CD4-positive, alpha-beta T cell treated with Interleukin-17A for 1 hour (primary cell): Measurements from ENCODE around the gene PEBP1.

Experiments used
- DNase-seq: peaks from one replicate; pipeline ENCODE4 v3.0.0-alpha.2; 2020

Gene PEBP1

DNA sequence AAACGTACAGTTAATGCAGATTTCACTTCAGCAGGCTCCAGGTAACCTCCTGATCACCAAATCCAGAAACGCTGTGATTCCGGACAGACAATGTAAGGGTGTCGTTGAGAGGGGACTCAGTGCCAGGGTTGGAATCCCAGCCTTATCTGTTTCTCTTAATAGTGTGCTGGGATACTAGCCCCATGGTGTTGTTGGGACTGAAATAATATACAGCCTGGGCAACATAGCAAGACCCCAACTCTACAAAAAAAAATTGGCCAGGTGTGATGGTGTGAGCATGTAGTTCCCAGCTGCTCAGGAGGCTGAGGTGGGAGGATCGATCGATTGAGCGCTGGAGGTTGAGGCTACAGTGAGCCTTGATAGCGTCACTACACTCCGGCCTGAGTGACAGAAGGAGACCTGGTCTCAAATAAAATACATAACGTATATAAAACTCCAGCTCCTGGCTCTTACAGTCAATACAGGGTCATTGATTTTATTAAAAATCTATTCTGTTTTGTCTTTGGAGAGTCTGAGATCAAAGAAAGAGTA is 1.3 kb downstream of the PEBP1 start:
- DNase-seq = no peak

DNA sequence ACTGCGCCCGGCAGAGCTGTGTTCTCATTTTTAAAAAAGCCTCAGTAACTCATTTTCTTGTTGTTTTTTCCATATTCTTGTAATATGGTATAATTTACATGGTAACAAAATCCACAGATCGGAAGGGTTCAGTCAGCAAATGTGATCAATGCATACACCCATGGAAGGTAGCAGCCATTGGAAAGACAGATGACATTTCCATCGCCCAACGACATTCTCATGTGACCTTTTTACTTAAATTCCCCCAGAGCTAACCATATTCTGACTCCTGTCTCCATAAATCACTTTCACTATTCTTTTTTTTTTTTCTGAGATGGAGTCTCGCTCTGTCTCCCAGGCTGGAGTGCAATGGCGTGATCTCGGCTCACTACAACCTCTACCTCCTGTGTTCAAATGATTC is 4.9 kb downstream of the PEBP1 start:
- DNase-seq = no peak

DNA sequence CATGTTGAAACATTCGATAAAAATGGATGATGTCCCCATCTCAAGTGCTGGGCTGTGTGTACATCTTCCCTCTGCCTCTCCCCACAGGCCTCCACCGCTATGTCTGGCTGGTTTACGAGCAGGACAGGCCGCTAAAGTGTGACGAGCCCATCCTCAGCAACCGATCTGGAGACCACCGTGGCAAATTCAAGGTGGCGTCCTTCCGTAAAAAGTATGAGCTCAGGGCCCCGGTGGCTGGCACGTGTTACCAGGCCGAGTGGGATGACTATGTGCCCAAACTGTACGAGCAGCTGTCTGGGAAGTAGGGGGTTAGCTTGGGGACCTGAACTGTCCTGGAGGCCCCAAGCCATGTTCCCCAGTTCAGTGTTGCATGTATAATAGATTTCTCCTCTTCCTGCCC is 8.6 kb downstream of the PEBP1 start:
- no peak for DNase-seq

DNA sequence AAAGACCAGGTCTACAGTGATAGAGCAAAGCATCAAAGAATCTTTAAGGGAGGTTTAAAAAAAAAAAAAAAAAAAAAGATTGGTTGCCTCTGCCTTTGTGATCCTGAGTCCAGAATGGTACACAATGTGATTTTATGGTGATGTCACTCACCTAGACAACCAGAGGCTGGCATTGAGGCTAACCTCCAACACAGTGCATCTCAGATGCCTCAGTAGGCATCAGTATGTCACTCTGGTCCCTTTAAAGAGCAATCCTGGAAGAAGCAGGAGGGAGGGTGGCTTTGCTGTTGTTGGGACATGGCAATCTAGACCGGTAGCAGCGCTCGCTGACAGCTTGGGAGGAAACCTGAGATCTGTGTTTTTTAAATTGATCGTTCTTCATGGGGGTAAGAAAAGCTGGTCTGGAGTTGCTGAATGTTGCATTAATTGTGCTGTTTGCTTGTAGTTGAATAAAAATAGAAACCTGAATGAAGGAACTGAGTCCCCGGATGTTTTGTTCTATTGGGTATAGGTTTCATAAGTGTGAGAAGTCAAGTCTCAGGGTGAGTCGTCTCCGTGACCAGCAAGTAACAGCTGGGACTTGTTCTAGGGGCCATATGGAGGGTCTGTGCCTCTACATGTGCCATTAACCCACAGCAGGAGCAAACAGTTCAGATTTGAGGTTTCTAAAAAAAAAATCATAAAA is 9.3 kb downstream of the PEBP1 start:
- no peak for DNase-seq

DNA sequence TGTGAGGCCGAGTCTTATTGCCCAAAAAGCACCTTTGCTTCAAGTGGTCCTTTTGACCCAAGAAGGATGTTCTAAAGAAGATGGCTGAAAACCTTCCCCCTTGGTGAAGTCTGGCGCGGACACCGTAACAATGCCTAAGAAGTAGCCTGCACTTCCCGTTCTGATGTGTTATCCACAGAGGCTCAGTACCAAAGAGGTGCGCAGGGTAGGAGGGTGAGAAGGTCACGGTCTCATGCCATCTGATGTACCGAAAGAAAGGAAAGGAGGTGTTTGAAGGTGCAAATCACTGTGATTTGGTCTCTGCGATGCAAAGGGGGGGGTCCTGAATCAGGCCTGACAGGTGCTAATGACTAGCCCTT is 9.9 kb downstream of the PEBP1 start:
- no peak for DNase-seq

DNA sequence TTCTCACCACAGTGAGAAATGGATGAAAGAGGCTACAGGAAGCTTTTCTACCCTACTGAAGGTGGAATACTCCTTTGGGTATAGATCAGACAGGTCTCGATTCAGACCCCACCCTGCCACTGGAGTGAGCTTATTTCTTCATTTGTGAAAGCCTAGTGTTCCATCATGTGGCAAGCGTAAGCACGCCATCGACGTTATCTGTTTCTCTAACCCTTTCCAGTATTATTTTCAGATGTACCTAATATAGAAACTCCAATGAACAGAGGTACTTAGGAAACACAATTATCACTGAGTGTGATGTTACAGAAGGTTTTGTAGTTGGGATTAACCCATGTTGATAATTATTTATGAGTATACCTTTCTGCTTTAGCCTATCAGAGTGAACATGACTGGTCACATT is 12.4 kb downstream of the PEBP1 start:
- no peak for DNase-seq

DNA sequence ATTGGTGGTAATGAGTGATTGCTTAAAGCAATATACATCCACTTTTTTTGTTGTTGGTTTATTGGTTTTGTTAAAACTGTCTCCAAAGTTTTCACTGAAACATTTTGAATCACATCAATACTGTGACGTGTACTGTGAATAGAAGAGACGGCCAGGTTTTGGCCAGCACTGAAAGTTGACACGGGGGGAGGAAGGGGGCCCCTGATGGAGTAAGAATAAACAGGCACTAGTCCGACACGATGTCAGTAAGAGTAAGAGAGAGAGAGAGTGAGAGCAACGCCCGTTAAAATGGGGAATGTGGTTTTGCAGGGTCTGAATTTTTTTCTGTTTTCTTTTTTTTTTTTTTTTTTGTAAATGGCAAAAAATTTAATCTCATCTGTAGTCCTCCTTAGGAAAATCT is 14.7 kb downstream of the PEBP1 start:
- DNase-seq = no peak

DNA sequence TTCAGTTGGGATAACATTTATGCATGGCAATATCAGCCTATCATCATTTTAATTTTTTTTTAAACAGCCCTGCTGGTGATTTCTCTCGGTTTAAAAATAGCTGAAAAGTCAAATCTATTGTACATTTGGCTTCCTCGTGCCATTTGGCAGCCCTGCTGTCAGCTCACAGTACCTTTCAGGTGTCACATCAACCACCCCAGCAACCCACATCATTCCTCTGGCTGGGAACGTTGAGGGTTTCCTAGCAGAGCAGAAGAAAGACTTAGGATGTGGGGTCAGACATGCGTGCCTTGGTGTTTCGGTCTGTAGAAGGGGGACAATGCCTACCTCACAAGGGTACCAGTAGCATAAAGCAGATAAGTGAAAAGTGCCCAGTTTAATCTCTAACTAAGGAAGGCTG is 15.8 kb downstream of the PEBP1 start:
- DNase-seq = no peak

DNA sequence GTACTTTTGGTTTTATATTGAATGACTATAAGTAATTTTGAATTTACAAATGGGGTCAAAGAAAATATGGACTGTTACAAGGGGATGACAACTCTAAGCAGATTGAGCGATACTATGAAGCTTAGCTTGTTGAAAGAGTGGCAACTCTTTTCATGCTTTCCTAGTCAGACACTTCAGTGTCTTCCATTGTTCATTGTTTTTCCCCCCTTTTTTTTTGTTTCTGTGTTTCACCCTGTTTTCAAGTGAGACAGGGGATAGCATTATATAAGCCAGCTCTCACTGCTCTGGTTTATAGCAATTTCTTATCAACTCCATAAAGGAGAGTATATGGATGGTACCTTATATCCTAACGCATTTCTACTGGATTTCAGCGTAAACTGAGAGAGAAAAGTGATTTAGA is 24.6 kb downstream of the PEBP1 start:
- DNase-seq = no peak

DNA sequence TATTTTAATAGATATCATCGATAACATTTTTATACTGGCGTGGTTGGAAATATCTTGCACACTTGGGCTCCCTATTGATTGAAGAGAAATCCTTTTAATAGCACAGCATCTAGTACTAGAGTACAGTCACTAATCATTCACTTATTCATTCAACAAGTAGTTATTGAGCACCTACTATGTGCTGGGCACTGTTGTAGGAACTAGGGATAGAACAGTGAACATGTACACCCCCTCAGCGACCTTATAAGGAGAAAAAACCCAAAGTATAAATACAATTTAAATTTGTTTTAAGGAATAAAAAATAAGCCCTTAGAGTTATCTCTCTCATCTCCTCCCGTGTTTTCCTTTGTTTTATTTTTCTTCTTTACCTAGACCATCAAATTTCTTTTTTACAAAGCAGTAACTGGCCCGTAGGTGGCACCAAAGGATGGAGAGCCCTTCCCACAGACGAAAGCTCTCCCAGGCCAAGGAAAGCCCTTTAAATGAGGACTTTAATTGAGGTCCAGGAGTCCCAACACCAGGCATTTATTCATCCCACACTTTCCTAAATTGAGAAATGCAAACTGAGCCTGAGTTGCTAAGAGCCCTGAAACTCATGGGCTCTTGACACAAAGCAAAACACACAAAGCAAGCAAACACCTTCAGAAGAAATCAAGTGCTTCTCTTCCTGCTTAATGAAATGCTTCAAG is 29.0 kb downstream of the PEBP1 start:
- DNase-seq = no peak

DNA sequence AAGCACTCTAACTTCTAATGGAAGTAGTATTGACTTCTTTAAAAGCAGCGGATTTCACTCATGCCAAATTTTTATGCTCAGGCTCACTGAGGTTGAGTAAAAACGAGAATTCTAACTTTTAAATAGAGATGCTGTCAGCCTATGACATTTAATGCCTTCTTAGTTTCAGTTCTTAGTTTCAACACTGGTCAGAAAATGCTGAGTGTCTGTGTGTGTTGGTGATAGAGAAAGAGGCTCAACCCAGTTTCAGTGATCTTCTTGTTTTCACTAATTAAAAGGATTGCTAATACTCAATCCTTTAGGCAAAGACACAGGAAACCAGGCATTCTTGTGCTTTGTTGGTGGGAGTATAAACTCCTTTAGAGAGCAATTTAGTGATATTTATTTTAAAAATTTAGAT is 31.0 kb downstream of the PEBP1 start:
- no peak for DNase-seq

DNA sequence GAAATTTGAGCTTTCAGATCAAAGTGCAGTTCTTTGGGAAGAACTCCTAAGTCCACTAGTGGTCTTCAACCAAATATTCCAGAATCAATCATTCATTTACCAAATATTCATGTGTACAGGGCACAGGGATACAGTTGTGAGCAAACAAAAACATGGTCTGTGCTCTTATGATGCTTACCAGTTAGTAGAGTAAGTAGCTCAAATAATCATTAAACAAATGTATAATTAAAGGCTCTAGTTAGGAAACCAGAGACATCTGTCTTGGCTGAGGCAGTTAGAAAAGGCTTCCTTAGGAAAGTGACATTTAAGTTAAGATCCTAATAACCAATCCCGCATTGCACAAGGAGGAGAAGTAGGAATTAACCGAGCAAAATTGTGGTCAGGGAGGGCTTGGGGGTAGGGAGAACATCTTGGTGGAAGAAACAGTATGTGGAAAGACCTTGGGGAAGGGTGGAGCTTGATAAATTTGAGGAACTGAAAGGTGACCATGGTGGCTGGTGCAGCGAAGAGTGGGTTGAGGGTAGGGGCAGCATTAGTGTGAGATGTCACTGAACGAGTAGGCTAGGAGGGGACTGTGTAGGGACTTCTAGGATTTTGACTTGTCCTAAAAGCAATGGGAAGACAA is 40.0 kb downstream of the PEBP1 start:
- peak; percentile 4 for DNase-seq

DNA sequence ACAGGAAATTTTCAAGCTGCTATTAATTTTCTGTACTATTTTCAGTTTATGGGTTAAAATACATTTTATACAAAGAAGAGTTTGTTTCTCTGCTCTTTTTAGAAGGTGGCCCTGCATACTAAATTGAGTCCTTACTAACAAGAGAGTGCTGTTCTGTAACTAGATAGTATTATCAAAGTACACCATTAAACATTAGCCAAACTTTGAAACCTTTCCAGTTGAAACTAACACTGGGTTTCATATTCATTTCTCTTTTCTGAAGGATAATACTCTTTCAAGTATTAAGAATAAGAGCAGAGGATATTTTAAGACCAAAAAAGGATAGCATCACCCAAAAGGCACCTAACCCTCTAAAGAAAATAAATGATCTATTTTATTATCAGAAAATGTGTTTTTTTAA is 47.2 kb downstream of the PEBP1 start:
- DNase-seq = no peak

DNA sequence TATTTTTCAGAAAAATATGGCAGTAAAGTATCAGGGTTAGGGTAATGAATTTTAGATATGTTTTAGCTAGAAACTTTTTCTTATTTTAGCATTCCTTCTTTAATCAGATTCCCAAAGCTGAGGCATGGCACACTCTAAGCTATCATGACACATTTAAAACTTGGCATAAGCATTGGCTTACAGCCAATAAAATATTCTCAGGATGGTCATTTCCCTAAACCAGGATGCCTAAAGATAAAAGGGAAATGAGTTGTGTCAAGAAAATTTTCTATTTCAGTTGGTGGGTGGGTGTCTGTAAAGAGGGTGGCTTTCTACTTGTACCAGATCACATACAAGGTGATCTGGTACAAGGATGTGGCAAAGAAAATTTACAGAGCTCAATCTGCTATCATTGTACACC is 47.8 kb downstream of the PEBP1 start:
- no peak for DNase-seq

DNA sequence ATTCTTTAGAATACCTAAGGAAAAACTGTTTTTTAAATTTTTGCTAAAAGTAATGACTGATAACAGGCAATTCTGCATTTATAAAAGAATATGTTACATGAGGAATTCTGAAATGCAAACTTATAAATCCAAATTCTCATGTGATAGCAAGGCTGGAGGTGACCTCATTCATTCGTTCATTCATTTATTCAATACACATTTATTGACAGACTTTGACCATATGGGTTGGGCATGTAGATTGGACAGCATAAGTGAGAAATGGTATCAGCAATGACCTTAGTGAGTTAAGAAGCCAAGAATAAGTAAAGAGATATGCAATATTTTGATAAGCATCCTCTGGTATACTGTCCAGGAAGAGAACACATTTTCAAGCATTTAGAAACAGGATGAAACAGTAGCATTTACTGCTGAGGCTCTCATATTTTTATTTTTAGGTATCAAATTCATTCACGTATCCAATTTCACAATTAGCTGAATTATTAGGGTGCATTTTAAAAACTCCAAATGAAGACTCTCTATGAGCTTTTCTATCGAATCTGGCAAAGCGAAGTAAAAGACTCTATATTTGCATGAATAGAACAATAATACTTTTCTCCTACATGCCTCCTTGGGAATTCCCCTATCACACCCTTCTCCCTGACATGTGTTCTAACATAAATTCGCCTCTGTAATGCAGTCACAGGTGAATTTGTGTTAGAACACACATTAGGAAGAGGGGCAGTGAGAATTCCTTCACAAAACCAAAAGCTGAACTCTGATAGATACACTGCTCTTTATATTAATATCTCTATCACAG is 49.9 kb downstream of the PEBP1 start:
- DNase-seq = no peak

DNA sequence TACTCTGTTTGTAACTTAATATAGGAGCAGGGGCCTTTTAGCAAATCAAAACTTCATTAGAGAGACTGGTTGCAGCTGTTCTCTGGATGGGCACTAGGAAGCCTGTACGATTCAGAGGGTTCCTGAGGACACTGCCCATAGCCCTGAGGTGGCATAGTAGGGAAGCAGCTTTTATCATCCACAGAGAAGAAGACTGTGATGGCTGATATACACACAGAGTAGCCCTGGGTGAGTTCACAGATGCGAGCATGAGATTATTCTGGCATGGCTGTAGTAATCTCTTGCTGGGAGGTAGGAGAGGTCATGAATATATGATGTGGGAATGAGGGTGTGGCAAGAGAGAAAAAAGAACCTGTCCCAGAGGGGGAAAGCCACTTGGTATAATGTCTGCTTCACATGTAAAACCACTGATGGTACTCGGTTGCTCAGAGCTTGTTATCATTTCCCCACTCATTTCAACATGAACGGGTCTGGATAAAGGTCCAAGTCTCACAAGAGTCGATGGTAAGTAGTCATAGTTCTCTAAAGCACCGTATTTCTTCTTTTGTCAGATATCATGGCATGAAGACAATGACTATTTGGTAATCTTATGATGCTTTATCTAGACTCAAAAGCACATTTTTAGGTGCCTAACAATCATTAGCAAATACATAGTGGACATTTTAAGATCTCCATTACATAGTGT is 52.0 kb downstream of the PEBP1 start:
- no peak for DNase-seq

DNA sequence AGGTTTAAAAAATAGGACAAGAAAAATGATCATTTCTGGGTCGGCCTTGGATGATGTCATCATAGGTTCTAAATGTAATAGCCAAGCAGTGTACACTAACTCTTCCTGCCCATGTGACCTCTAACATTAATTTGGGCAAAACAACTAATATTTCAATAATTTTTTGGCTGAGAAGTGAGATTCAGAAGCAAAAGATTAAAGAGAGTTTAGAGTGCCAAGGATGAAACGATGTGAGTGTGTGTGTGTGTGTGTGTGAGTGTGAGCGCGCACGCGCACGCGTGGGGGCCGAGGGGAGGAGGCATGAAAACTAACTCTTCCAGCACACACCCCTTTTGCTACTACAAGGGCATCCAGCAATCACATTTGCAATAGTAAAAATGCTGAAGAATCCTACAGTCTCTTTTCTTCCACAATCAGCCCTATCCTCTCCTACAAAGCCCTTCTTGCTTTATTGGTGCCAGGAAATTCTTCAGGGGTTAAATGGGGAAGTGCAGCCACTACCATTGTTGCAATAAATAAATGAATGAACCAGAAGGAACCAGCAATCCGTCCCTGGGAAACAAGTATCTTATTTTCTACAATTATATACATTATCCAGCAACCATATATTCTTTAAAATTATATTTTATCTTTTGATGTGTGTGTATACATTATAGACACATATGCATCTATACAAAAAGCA is 52.9 kb downstream of the PEBP1 start:
- DNase-seq = no peak

DNA sequence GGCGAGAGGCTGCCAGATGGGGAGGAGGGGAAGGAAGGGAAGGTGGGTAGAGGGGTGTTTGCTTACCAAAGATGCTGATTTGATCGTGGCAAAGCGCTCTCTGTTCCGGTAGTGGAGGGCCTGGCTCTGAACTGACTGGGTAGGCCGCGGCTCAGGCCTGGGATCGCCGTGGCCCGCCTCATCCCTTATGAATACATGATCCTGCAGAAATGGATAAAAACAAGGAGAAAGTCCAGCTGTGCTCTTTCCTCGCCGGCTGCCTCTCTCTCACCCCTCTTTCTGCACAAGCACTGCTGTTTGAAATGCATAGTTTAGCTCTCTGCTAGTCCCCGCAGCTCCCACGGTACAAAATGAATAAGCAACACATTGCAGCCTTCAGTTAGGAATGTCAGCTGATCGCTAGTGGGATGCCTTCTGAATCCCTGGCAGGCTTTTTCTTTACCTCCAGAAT is 53.8 kb downstream of the PEBP1 start:
- DNase-seq = no peak

DNA sequence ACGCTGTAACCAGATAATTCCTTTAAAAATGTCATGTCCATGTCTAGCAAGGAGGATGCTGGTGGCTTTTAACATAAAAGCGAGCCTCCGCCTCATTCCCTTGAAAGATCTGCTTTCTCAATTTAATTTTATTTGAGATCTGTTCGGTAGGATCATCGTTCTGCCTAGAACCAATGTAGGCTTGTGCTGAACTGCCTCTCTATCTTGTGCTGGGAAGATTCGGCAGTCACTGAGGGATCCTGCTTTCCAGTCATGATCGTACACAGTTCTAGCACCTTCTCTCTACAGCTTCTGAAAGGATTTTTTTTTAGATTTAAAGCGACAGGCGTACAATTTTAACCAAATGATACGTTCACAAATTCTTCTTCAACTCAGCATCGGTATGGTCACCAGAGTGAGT is 54.3 kb downstream of the PEBP1 start:
- DNase-seq = no peak

DNA sequence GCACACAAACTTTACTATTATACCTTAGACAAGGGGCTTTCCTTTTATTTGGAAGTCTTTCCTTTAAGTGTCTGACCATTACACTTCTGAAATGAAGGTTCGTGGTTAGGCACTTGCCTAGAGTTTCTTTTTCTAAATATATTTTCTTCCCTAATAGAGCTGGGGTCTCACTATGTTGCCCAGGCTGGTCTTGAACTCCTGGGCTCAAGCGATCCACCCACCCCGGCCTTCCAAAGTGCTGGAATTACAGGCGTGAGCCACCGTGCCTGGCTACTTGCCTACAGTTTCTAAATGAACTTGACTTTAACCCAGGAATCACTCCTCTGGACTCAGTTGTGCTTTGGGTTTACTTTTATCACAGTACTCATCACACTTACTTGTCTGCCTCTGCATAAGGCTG is 57.6 kb downstream of the PEBP1 start:
- no peak for DNase-seq

DNA sequence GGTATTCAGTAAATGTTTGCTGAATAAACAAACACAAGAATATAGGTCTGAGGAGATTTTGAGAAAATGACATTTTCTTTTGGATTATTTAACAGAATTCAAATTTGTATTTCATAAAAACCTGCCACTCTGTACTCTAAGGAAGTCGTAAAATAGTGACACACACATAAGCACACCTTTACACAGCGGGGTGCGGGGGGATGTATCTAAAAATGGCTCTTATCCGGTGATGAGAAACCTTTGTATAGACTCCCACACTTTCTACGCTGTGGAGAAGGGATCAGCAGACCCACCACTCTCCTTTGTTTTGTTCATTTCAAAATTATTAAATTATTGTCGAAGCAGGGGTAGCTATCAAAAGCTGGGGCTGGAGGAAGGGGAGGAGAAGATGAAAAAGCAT is 58.0 kb downstream of the PEBP1 start:
- DNase-seq = no peak
